Pericardium fibroblast (primary cell): ENCODE results near the gene MICAL2. TPM values are rescaled to one million over a fixed set of nuclear protein-coding genes. Genes with fewer than 3 reads are reported as not detected.

Experiments used
- total RNA-seq: library from RNA; depleted of rRNA; stranded (reverse); fragments of >200 nt; gene quantifications from 2 replicates; pipeline ENCODE4 v1.2.3, GENCODE V29; 2015

MICAL2 gene, protein sequence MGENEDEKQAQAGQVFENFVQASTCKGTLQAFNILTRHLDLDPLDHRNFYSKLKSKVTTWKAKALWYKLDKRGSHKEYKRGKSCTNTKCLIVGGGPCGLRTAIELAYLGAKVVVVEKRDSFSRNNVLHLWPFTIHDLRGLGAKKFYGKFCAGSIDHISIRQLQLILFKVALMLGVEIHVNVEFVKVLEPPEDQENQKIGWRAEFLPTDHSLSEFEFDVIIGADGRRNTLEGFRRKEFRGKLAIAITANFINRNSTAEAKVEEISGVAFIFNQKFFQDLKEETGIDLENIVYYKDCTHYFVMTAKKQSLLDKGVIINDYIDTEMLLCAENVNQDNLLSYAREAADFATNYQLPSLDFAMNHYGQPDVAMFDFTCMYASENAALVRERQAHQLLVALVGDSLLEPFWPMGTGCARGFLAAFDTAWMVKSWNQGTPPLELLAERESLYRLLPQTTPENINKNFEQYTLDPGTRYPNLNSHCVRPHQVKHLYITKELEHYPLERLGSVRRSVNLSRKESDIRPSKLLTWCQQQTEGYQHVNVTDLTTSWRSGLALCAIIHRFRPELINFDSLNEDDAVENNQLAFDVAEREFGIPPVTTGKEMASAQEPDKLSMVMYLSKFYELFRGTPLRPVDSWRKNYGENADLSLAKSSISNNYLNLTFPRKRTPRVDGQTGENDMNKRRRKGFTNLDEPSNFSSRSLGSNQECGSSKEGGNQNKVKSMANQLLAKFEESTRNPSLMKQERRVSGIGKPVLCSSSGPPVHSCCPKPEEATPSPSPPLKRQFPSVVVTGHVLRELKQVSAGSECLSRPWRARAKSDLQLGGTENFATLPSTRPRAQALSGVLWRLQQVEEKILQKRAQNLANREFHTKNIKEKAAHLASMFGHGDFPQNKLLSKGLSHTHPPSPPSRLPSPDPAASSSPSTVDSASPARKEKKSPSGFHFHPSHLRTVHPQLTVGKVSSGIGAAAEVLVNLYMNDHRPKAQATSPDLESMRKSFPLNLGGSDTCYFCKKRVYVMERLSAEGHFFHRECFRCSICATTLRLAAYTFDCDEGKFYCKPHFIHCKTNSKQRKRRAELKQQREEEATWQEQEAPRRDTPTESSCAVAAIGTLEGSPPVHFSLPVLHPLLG
- total RNA-seq = 29.2 and 92.9 TPM in 2 replicates

DNA sequence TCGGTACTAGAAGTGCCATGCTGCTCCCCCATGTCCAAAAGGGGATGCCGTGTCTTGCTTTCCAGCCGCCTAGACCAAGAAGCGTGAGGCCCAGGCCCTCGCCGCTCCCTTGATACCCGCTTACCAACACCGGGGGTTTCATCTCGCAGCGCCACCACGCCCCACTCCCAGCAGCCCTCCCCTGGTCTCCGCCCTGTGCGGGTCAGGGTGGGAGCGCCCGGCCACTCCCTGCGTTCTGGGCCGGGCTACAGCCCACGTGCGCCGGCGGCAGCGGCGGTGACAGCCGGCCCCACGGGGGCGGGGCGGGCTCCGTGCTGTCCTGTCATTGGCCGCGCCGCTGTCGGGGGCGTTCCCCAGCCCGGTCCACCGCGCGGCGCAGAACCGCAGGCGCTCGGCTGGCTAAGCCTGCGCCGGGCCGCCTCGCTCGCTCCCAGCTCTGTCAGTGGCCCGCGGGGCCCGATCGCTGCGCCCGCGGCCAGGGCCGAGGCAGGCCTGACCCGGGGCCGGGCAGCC lies at the start of gene MICAL2:
MICAL2 (plus strand) TSS at position 390 of the 513 bp plus-strand sequence. CDS start 51,566 bp downstream, outside the sequence.

Other genes with a start within 250 kb of the MICAL2 start
- gene DKK3, start 102.0 kb upstream of the MICAL2 start, total RNA-seq = 45.8 and 147 TPM in 2 replicates